Measurements from ENCODE around the gene GASK1A. TPM values are rescaled to one million over a fixed set of nuclear protein-coding genes. Genes with fewer than 3 reads are reported as not detected.
A peak's percentile ranks its signal among the peaks of the same experiment; 100 is the strongest.

GASK1A gene
- total RNA-seq, 2 donors from 2014 or later, result not detected

DNA sequence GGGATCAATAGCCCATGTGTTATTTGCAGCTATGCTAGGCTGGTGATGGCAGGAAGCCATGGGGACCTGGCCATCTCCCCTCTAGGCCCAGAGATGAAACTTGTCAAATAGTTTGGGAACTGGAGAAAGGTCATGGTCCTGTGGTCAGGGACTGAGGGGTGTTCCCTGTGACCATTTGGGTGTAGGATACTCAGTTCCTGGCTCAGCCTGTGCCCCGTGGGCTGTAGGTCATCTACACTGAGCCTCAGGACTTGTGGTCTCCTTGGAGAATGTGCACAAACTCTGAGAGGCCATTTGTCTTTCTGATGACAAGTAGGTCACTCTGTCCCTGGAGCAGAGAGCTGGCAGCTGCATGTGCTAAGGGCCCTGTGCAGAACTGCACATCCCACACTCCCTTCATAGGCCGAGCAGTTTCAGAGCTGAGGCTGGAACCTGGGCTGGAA lies 17.5 kb downstream of the GASK1A start:
- Mint-ChIP-seq H3K4me3 (no peak overlapping the region), H3K27ac (no peak overlapping the region), H3K4me1 (no peaks in the 10 kb centered on the region), H3K27me3 (no peaks in the 10 kb centered on the region), H3K9me3 (no peaks in the 10 kb centered on the region), H3K36me3 (ENCODE audit: low read depth) (no peaks in the 10 kb centered on the region)
- ATAC-seq (replicated peaks), result no peak

DNA sequence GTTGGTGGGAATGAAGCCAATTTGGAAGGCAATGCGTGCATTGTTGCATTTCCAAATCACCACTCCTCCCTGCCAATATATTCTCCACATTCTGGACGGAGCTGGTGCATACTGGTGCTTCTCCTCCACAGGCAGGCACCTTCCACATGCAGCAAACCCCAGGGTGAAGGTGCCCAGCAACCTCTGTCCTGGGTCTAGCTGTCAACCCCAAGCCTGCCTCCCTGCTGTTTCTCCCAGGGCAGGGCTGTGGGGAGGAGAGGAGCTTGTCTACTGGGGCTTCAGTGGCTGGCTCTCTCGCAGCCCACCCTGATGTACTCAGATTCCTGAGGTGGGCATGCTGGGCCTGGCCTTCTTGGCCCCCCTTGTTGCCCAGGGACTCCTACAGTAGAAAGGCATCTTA lies 20.1 kb downstream of the GASK1A start:
- Mint-ChIP-seq H3K27me3 (no peaks in the 10 kb centered on the region), H3K36me3 (ENCODE audit: low read depth) (no peaks in the 10 kb centered on the region), H3K27ac (no peak overlapping the region), H3K4me1 (no peaks in the 10 kb centered on the region), H3K4me3 (no peak overlapping the region), H3K9me3 (no peaks in the 10 kb centered on the region)
- ATAC-seq (replicated peaks), result no peak

DNA sequence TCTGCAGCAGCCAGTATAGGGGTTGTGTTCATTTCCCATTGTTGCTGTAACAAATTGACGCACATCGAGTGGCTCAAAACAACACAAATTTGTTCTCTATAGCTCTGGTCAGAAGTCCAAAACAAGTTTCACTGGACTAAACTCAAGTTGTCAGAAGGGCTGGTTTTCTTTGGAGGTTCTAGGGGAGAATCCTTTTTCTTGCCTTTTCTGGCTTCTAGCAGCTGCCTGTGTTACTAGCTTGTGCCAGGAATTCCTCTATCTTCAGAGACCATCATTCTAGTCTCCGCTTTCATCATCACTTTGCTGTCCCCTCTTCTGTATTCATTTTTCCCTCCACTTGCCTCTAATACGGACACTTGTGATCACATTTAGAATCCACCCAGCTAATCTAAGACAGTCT lies 20.5 kb downstream of the GASK1A start:
- Mint-ChIP-seq H3K27me3 (no peaks in the 10 kb centered on the region), H3K9me3 (no peaks in the 10 kb centered on the region), H3K36me3 (ENCODE audit: low read depth) (no peaks in the 10 kb centered on the region), H3K4me3 (no peak overlapping the region), H3K27ac (no peak overlapping the region), H3K4me1 (no peaks in the 10 kb centered on the region)
- ATAC-seq (replicated peaks), result no peak

DNA sequence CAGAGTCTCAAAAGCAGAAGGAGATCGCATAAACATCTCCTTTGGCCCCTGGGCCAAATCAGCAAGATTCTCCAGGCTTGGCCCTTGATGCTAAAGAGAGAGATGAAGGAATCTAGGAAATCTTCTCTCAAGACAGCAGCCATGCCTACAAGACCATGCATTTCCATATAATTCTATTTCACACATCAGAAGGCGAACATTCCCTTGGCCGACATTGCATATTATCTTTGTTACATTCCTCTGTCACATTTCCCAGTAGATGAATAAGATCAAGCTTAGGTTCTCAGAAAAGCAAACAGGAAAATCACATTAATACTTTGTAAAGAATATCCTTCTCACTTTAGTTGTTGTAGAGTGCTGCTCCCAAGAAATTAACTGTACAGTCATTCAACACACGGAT lies 21.3 kb downstream of the GASK1A start:
- no peak for ATAC-seq (replicated peaks)
- H3K4me1 Mint-ChIP-seq, result peaks cover 4% of the 10 kb centered on the region
- no peaks in the 10 kb centered on the region for H3K9me3 Mint-ChIP-seq
- no peaks in the 10 kb centered on the region for H3K27me3 Mint-ChIP-seq
- H3K27ac Mint-ChIP-seq, result no peak overlapping the region
- no peak overlapping the region for H3K4me3 Mint-ChIP-seq
- H3K36me3 Mint-ChIP-seq (ENCODE audit: low read depth), result no peaks in the 10 kb centered on the region

DNA sequence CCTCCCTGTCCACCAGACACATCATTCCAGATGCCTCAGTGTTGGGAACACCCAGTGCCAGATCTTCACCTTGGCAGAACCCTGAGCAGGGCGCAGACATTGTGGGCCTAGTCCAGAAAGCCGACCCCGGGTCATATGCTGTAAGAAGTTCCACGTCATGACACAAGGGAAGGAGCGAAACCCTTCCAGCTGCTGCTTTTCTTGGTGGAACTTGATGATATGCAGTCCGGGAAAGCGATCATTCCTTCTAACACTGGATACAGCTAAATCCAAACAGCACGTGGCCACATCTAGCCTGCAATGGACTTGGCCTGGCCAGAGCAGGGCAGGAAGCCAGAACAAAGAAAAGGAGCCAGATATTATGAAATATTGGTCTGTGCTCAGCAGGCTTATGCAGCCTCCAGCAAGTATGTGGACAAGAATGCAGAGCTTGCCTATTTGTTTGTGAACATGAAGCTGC lies 22.0 kb downstream of the GASK1A start:
- Mint-ChIP-seq H3K4me3 (no peak overlapping the region), H3K27ac (no peak overlapping the region), H3K27me3 (no peaks in the 10 kb centered on the region), H3K4me1 (peaks cover 4% of the 10 kb centered on the region), H3K36me3 (ENCODE audit: low read depth) (no peaks in the 10 kb centered on the region), H3K9me3 (no peaks in the 10 kb centered on the region)
- no peak for ATAC-seq (replicated peaks)

DNA sequence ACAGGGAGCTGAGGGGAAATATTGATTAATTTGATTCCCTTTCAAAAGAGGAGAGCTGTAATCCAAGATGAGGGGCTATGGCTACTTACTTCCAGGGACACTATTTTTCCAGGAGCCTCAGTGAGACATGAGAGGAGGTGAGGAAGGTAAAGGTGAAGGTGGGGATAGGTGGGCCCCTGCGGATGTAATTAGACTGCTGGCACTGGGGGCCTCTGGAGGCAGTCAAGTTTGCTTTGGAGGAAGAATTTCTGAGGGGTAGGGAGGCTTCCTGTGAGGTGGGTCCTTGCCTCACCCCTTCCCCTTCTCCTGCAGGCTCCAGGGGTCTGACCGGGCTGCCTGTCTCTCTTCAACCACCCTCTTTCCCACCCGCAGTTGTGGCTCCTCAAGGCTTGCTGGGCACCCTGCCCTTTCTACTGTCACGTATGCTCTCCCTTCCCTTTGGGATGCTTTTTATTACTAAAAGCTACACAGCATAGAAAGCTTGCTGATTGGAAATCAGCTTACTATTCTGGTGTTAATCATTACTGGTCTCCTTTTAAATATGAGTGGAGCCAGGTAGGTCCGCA lies 22.5 kb downstream of the GASK1A start:
- Mint-ChIP-seq H3K4me1 (peaks cover 4% of the 10 kb centered on the region), H3K36me3 (ENCODE audit: low read depth) (no peaks in the 10 kb centered on the region), H3K27me3 (no peaks in the 10 kb centered on the region), H3K4me3 (no peak overlapping the region), H3K9me3 (no peaks in the 10 kb centered on the region), H3K27ac (no peak overlapping the region)
- ATAC-seq (replicated peaks), result no peak

DNA sequence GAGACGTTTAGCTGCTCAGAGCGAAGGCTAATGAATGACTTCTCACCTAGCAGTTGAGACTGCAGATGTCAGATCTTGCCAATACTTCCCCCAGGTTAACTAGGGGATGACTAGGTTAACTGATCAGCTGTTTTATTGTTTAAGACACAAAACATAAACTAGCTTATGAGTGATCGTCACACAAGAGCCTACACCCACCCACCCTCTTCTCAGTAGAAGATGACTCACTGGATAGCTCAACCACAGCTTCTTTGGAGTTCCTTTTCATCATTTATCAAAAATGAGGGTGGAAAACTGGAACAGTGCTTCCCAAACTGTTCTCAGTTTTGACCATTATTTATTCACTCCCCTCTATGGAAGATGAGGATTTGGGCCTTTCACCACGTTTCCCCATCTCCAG lies 25.2 kb downstream of the GASK1A start:
- Mint-ChIP-seq H3K27ac (no peak overlapping the region), H3K4me3 (no peak overlapping the region), H3K36me3 (ENCODE audit: low read depth) (no peaks in the 10 kb centered on the region), H3K27me3 (no peaks in the 10 kb centered on the region), H3K4me1 (peaks cover 4% of the 10 kb centered on the region), H3K9me3 (no peaks in the 10 kb centered on the region)
- ATAC-seq (replicated peaks), result peak; percentile 78

DNA sequence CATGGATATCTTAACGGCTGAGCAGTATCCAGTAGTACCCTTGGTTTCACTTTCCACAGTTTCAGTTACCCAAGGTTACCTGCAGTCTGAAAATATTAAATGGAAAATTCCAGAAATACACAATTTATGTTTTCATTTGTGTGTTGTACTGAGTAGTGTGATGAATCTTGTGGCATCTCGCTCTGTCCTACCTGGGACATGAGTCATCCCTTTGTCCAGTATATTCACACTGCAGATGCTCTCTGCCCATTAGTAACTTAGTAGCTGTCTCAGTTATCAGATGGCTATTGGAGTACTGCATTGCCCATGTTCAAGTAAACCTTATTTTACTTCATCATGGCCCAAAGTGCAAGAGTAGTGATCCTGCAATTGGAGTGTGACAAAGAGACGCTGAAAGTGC lies 26.1 kb downstream of the GASK1A start:
- Mint-ChIP-seq H3K4me3 (no peak overlapping the region), H3K4me1 (peaks cover 4% of the 10 kb centered on the region), H3K27ac (no peak overlapping the region), H3K9me3 (no peaks in the 10 kb centered on the region), H3K36me3 (ENCODE audit: low read depth) (no peaks in the 10 kb centered on the region), H3K27me3 (no peaks in the 10 kb centered on the region)
- ATAC-seq (replicated peaks), result no peak

DNA sequence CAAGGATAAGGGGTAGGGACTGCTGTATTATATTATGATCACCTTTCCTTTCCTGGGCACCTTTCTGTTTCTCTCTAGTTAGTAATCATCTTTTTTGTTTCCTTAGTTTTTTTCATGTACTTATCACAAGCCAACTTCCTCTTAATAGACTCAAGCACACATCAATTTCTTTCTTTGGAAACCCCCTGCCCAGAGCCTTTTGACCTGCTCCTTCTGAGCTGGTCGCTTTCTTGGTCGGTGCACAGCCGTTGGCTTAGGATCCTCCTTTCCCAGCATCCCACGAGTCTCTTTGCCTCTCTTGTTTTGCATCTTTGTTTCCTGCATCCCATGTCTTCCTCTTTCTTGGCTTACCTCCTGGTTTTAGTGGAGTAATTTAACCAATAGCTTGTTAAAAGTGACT lies 26.9 kb downstream of the GASK1A start:
- Mint-ChIP-seq H3K9me3 (no peaks in the 10 kb centered on the region), H3K27me3 (no peaks in the 10 kb centered on the region), H3K4me3 (no peak overlapping the region), H3K36me3 (ENCODE audit: low read depth) (no peaks in the 10 kb centered on the region), H3K4me1 (peaks cover 4% of the 10 kb centered on the region), H3K27ac (no peak overlapping the region)
- ATAC-seq (replicated peaks), result no peak

DNA sequence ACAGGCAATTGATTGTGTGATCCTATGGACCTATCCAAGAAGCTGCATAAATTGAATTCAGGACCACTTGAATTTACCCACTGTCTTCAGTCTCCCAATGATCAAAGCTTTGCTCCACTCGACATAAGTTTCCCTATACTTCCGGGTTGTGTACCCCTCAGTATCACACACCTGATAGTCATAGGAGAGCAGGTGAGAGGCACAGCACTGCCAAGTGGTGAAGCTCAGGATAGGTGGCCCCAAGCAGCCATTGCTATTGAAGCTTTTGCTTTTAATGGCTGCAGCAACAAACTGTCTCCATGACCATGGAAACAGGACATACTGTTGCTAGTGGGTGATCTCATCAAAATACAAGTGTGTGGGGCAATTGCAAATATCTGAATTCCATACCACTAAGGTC lies 27.7 kb downstream of the GASK1A start:
- Mint-ChIP-seq H3K27ac (no peak overlapping the region), H3K4me3 (no peak overlapping the region), H3K27me3 (no peaks in the 10 kb centered on the region), H3K9me3 (no peaks in the 10 kb centered on the region), H3K4me1 (peaks cover 4% of the 10 kb centered on the region), H3K36me3 (ENCODE audit: low read depth) (no peaks in the 10 kb centered on the region)
- ATAC-seq (replicated peaks), result no peak

DNA sequence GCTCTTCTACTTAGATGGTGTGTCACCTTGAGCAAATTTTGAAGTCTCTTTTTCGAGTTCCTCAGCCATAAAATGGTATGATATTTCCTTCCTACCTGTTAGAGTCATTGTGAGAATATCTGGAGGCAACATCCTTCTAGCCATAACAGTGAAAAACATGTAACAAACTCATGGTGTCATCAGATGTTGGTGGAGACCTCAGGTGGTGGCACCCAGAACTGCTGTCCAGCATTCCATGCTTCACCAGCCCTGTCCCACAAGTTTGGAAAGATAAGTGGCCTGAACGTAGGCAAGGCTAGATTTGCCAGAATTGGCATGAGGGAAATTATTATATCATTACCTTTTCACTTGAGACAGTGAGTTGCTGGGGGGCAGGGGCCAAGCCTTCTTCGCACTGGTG lies 30.4 kb downstream of the GASK1A start:
- Mint-ChIP-seq H3K4me1 (peaks cover 4% of the 10 kb centered on the region), H3K27me3 (no peaks in the 10 kb centered on the region), H3K27ac (no peak overlapping the region), H3K9me3 (no peaks in the 10 kb centered on the region), H3K4me3 (no peak overlapping the region), H3K36me3 (ENCODE audit: low read depth) (no peaks in the 10 kb centered on the region)
- no peak for ATAC-seq (replicated peaks)

DNA sequence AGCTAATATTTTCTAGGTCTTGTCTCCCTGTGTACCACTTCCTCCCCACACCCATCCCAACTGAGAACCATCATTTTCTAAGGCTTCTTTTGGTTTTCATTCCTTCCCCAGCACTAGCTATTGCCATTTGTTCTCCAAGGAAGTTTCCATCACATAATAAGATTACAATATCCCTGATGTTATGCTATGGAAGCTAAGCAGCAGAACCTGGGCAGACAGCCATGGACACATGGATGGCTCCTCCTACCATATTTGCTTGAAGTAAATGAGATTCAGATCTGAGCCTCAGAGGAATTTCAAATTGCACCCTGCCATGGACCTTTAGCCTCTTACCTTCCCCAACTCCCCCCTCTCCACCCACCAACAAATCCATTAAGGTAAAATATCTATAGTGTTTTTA lies 31.5 kb downstream of the GASK1A start:
- H3K27me3 Mint-ChIP-seq, result no peaks in the 10 kb centered on the region
- no peak overlapping the region for H3K4me3 Mint-ChIP-seq
- H3K4me1 Mint-ChIP-seq, result no peaks in the 10 kb centered on the region
- no peak overlapping the region for H3K27ac Mint-ChIP-seq
- H3K36me3 Mint-ChIP-seq (ENCODE audit: low read depth), result no peaks in the 10 kb centered on the region
- ATAC-seq (replicated peaks), result no peak
- no peaks in the 10 kb centered on the region for H3K9me3 Mint-ChIP-seq

DNA sequence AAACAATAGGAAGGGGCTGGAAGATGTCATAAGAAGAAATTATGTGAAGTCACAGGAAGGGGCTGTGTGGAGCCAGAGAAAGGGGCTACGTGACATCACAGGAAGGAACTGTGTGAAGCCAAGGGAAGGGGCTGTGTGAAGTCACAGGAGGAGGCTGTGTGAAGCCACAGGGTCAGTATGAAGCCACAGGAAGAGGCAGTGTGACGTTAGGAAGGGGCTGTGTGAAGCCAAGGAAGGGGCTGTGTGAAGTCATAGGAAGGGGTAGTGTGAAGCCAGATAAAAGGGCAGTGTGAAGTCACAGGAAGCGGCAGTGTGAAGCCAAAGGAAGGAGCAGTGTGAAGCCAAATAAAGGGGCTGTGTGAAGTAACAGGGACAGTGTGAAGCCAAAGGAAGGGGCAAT lies 32.5 kb downstream of the GASK1A start:
- H3K36me3 Mint-ChIP-seq (ENCODE audit: low read depth), result no peaks in the 10 kb centered on the region
- no peak overlapping the region for H3K27ac Mint-ChIP-seq
- no peaks in the 10 kb centered on the region for H3K27me3 Mint-ChIP-seq
- H3K4me3 Mint-ChIP-seq, result no peak overlapping the region
- H3K9me3 Mint-ChIP-seq, result no peaks in the 10 kb centered on the region
- no peaks in the 10 kb centered on the region for H3K4me1 Mint-ChIP-seq
- ATAC-seq (replicated peaks), result no peak

DNA sequence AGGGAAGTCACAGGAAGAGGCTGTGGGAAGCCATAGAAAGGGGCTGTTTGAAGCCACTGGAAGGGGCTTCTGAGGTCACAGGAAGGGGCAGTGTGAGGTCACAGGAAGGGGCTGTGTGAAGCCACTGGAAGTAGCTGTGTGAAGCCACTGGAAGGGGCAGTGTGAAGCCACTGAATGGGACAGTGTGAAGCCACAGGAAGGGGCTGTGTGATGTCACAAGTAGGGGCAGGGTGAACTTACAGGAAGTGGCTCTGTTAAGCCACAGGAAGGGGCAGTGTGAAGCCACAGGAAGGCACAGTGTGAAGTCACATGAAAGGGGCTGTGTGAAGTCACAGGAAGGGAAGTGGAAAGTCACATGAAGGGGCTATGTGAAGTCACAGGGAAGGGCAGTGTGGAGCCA lies 33.1 kb downstream of the GASK1A start:
- H3K9me3 Mint-ChIP-seq, result no peaks in the 10 kb centered on the region
- no peak for ATAC-seq (replicated peaks)
- no peak overlapping the region for H3K4me3 Mint-ChIP-seq
- H3K27me3 Mint-ChIP-seq, result no peaks in the 10 kb centered on the region
- H3K36me3 Mint-ChIP-seq (ENCODE audit: low read depth), result no peaks in the 10 kb centered on the region
- H3K27ac Mint-ChIP-seq, result no peak overlapping the region
- H3K4me1 Mint-ChIP-seq, result no peaks in the 10 kb centered on the region

DNA sequence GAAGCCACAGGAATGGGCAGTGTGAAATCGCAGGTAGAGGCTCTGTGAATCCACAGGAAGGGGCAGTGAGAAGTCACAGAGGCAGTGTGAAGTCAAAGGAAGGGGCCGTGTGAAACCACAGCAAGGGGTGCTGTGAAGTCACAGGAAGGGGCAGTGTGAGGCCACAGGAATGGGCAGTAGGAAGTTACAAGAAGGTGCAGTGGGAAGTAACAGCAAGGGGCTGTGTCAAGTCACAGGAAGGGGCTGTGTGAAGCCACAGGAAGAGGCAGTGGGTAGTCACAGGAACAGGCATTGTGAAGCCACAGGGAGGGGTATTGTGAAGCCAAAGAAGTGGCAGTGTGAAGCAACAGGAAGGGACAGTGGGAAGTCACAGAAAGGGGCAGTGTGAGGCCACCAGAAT lies 34.1 kb downstream of the GASK1A start:
- Mint-ChIP-seq H3K4me3 (no peak overlapping the region), H3K9me3 (no peaks in the 10 kb centered on the region), H3K4me1 (no peaks in the 10 kb centered on the region), H3K36me3 (ENCODE audit: low read depth) (no peaks in the 10 kb centered on the region), H3K27ac (no peak overlapping the region), H3K27me3 (no peaks in the 10 kb centered on the region)
- ATAC-seq (replicated peaks), result no peak

DNA sequence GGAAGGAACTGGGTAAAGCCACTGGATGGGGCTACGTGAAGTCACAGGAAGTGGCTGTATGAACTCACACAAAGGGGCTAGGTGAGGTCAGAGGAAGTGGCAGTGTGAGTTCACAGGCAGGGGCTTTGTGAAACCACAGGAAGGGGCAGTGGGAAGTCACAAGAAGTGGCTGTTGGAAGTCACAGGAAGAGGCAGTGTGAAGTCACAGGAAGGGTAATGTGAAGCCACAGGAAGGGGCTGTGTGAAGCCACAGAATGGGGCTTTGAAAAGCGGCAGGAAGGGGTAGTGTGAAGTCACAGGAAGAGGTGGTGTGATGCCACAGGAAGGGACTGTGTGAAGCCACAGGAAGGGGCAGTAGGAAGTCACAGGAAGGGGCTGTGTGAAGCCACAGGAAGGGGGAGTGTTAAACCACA lies 34.6 kb downstream of the GASK1A start:
- H3K9me3 Mint-ChIP-seq, result no peaks in the 10 kb centered on the region
- H3K27ac Mint-ChIP-seq, result no peak overlapping the region
- H3K4me1 Mint-ChIP-seq, result no peaks in the 10 kb centered on the region
- peak; percentile 40 for ATAC-seq (replicated peaks)
- H3K36me3 Mint-ChIP-seq (ENCODE audit: low read depth), result no peaks in the 10 kb centered on the region
- H3K27me3 Mint-ChIP-seq, result no peaks in the 10 kb centered on the region
- no peak overlapping the region for H3K4me3 Mint-ChIP-seq
